Mesothelial cell of epicardium (in vitro differentiated cells): ENCODE measurements around the gene COL5A1. TPM values are rescaled to one million over a fixed set of nuclear protein-coding genes. Genes with fewer than 3 reads are reported as not detected.

Experiments used
- DNase-seq, 2 experiments: peaks; one replicate each; pipeline ENCODE4 v3.0.0; 2021; ENCODE audit warnings: low spot score in 2 of 2; ENCODE audit not compliant: unreplicated experiment in 2 of 2
- H3K27ac Mint-ChIP-seq: 2 replicates; pipeline ENCODE4 v1.8.0; 2021; ENCODE audit warnings: mixed read lengths
- H3K27me3 Mint-ChIP-seq: 2 replicates; pipeline ENCODE4 v1.8.0; 2021; ENCODE audit warnings: low read depth, mixed read lengths
- H3K36me3 Mint-ChIP-seq: 2 replicates; pipeline ENCODE4 v1.8.0; 2021; ENCODE audit warnings: mixed read lengths
- H3K4me1 Mint-ChIP-seq: 2 replicates; pipeline ENCODE4 v1.8.0; 2021; ENCODE audit warnings: mixed read lengths
- H3K4me3 Mint-ChIP-seq: 2 replicates; pipeline ENCODE4 v1.8.0; 2021; ENCODE audit warnings: mild to moderate bottlenecking, moderate library complexity, mixed read lengths
- H3K9me3 Mint-ChIP-seq: 2 replicates; pipeline ENCODE4 v1.8.0; 2021; ENCODE audit warnings: mixed read lengths
- CTCF ChIP-seq: fragments of 200-600 bp; sonication (generic); IDR thresholded peaks from one replicate; pipeline ENCODE4 v1.5.0; 2021; ENCODE audit warnings: antibody characterized with exemption; ENCODE audit not compliant: unreplicated experiment
- total RNA-seq: library from RNA; stranded (reverse); gene quantifications from 3 replicates; pipeline ENCODE4 v1.2.1, GENCODE V29; 2021

The COL5A1 gene
- total RNA-seq, 1 donor from 2014 or later = 605 TPM

GRCh38 chr9:134693011-134693410 is 51.4 kb downstream of the COL5A1 start:
- H3K36me3 Mint-ChIP-seq = peaks cover 16% of the 10 kb centered on the region
- H3K9me3 Mint-ChIP-seq = no peaks in the 10 kb centered on the region
- no peak for DNase-seq
- H3K4me1 Mint-ChIP-seq = peaks cover 10% of the 10 kb centered on the region
- no peak for TF ChIP-seq CTCF
- no peak overlapping the region for H3K4me3 Mint-ChIP-seq
- H3K27me3 Mint-ChIP-seq = no peaks in the 10 kb centered on the region
- peak overlapping the region; percentile 16 for H3K27ac Mint-ChIP-seq

- TF ChIP-seq CTCF = no peak
- H3K27ac Mint-ChIP-seq = peak overlapping the region; percentile 30
- peaks cover 16% of the 10 kb centered on the region for H3K36me3 Mint-ChIP-seq
- H3K27me3 Mint-ChIP-seq = no peaks in the 10 kb centered on the region
- DNase-seq = peak in 1 of 2 experiments; percentile 17
- no peaks in the 10 kb centered on the region for H3K9me3 Mint-ChIP-seq
- H3K4me3 Mint-ChIP-seq = no peak overlapping the region
- H3K4me1 Mint-ChIP-seq = peaks cover 10% of the 10 kb centered on the region
Observed at GRCh38 chr9:134693641-134694367, 52.2 kb downstream of the COL5A1 start.

GRCh38 chr9:134694368-134694665 is 52.7 kb downstream of the COL5A1 start:
- Mint-ChIP-seq H3K4me3 (no peak overlapping the region), H3K9me3 (no peaks in the 10 kb centered on the region), H3K4me1 (peaks cover 10% of the 10 kb centered on the region), H3K27ac (no peak overlapping the region), H3K27me3 (no peaks in the 10 kb centered on the region), H3K36me3 (peaks cover 16% of the 10 kb centered on the region)
- DNase-seq = no peak
- TF ChIP-seq CTCF = no peak

GRCh38 chr9:134694714-134695113 is 53.1 kb downstream of the COL5A1 start:
- Mint-ChIP-seq H3K36me3 (peaks cover 16% of the 10 kb centered on the region), H3K27ac (no peak overlapping the region), H3K4me3 (no peak overlapping the region), H3K27me3 (no peaks in the 10 kb centered on the region), H3K4me1 (peaks cover 10% of the 10 kb centered on the region), H3K9me3 (no peaks in the 10 kb centered on the region)
- TF ChIP-seq CTCF = no peak
- no peak for DNase-seq

GRCh38 chr9:134695144-134695543 is 53.5 kb downstream of the COL5A1 start:
- H3K4me3 Mint-ChIP-seq = no peak overlapping the region
- no peaks in the 10 kb centered on the region for H3K27me3 Mint-ChIP-seq
- DNase-seq = no peak
- no peak for TF ChIP-seq CTCF
- H3K27ac Mint-ChIP-seq = no peak overlapping the region
- no peaks in the 10 kb centered on the region for H3K9me3 Mint-ChIP-seq
- peaks cover 16% of the 10 kb centered on the region for H3K36me3 Mint-ChIP-seq
- peaks cover 10% of the 10 kb centered on the region for H3K4me1 Mint-ChIP-seq
